HepG2 (cell line): ENCODE measurements around the gene BAG3. TPM values are rescaled to one million over a fixed set of nuclear protein-coding genes. Genes with fewer than 3 reads are reported as not detected.

Source experiments
- ATAC-seq: fragments of 200-7000 bp; cut with Tn5 transposase; 3 replicates; pipeline ENCODE4 v1.9.1; 2020; ENCODE audit warnings: mild to moderate bottlenecking, moderate library complexity
- BruUV-seq: library from RNA; stranded (reverse); fragments of 400-500 nt; replicated peaks from 2 replicates; lab custom pipeline; 2021; lab: Mats Ljungman, UMichigan
- CTCF ChIA-PET: fragments of 300-600 bp; formaldehyde crosslinking; extraction: SDS; loops from one replicate; lab custom pipeline; 2021; ENCODE audit warnings: low total read pairs, inconsistent platforms, low intra/inter-chr PET ratio; lab: Yijun Ruan, JAX
- POLR2A ChIA-PET: fragments of 350-600 bp; sonication (Branson Sonifier 250); formaldehyde crosslinking; loops from one replicate; lab custom pipeline; 2020; ENCODE audit warnings: antibody characterized with exemption, inconsistent platforms; lab: Yijun Ruan, JAX
- DNase-seq: peaks from one replicate; pipeline ENCODE4 v3.0.0-alpha.2; 2015; ENCODE audit warnings: low spot score
- FAIRE-seq: peaks from 3 replicates; lab custom pipeline; 2011; peaks lifted over from hg19 to GRCh38; lab: Jason Lieb, UNC
- H2AFZ ChIP-seq: one replicate; pipeline ENCODE4 v1.6.1; 2011; ENCODE audit warnings: low read length, inconsistent platforms
- H3K27ac ChIP-seq: fragments of 300-600 bp; 3 replicates; pipeline ENCODE4 v1.8.0; 2011; ENCODE audit warnings: mixed run types, mild to moderate bottlenecking, mixed read lengths, low read length, inconsistent platforms; ENCODE audit not compliant: insufficient read depth; ENCODE audit errors: extremely low read length
- H3K27me3 ChIP-seq, 2 experiments: fragments of 200-600 bp in 1 of 2; 2 replicates in 1 of 2; 3 replicates in 1 of 2; pipeline versions ENCODE4 v1.6.0 to v1.8.0; 2011; ENCODE audit warnings: low read length in 2 of 2, mild to moderate bottlenecking in 2 of 2, moderate library complexity in 2 of 2, inconsistent platforms in 1 of 2; ENCODE audit not compliant: insufficient read depth in 2 of 2, control insufficient read depth in 1 of 2
- H3K36me3 ChIP-seq, 2 experiments: fragments of 200-600 bp in 1 of 2; replicated peaks in 1 of 2; 2 replicates in 1 of 2; 3 replicates in 1 of 2; pipeline versions ENCODE4 v1.5.1 to v1.8.0; 2011; ENCODE audit warnings: low read length in 2 of 2, inconsistent platforms in 1 of 2; ENCODE audit not compliant: insufficient read depth in 2 of 2, control insufficient read depth in 1 of 2
- H3K4me1 ChIP-seq: 2 replicates; pipeline ENCODE4 v1.5.1; 2012; ENCODE audit warnings: low read length, inconsistent platforms; ENCODE audit not compliant: insufficient read depth
- H3K4me2 ChIP-seq: 2 replicates; pipeline ENCODE4 v1.6.0; 2011; ENCODE audit warnings: low read depth, low read length, inconsistent platforms
- H3K4me3 ChIP-seq, 3 experiments: fragments of 200-600 bp in 1 of 3; sonication (generic), shearing (Covaris generic) in 1 of 3; replicated peaks in 1 of 3; 2 replicates each; pipeline ENCODE4 v1.5.1; 2011 to 2016; ENCODE audit warnings: low read length in 3 of 3, inconsistent platforms in 2 of 3, low read depth in 2 of 3, mild to moderate bottlenecking in 2 of 3, control low read depth in 1 of 3, mixed read lengths in 1 of 3; ENCODE audit not compliant: insufficient read depth in 1 of 3
- H3K79me2 ChIP-seq: one replicate; pipeline ENCODE4 v1.6.1; 2011; ENCODE audit warnings: low read length, inconsistent platforms; ENCODE audit not compliant: insufficient read depth
- H3K9ac ChIP-seq: 2 replicates; pipeline ENCODE4 v1.6.0; 2011; ENCODE audit warnings: mild to moderate bottlenecking, low read depth, low read length, inconsistent platforms; ENCODE audit not compliant: insufficient read depth
- H3K9me3 ChIP-seq: 2 replicates; pipeline ENCODE4 v1.5.1; 2012; ENCODE audit warnings: mild to moderate bottlenecking, low read length
- H4K20me1 ChIP-seq: 2 replicates; pipeline ENCODE4 v1.6.0; 2011; ENCODE audit warnings: inconsistent platforms, mild to moderate bottlenecking, low read length, moderate library complexity; ENCODE audit not compliant: insufficient read depth
- PHF5A ChIP-seq: IDR thresholded peaks from one replicate; pipeline ENCODE4 v1.6.1; 2018; ENCODE audit warnings: low read depth, missing genetic modification reagents; ENCODE audit not compliant: unreplicated experiment
- SNRNP70 ChIP-seq: fragments of 200-400 bp; formaldehyde crosslinking; IDR thresholded peaks from 2 replicates; pipeline ENCODE4 v1.6.1; 2017; ENCODE audit warnings: mild to moderate bottlenecking, low read depth, low read length, moderate library complexity
- TEAD2 ChIP-seq: sonication (generic); formaldehyde crosslinking; IDR thresholded peaks from 2 replicates; pipeline ENCODE4 v1.9.0; 2021; ENCODE audit warnings: missing genetic modification reagents
- TOE1 ChIP-seq: sonication (generic); formaldehyde crosslinking; IDR thresholded peaks from 2 replicates; pipeline ENCODE4 v1.4.0; 2020; ENCODE audit warnings: mild to moderate bottlenecking, missing genetic modification reagents
- WGBS: methylation state at CpG from one replicate; pipeline ENCODE4 v1.1.6; 2017; ENCODE audit warnings: low lambda C conversion rate; 5-methylcytosine and 5-hydroxymethylcytosine counted together
- in situ Hi-C: cut with HindIII; loops from 2 replicates; pipeline ENCODE4 v1.10.0; 2017; ENCODE audit warnings: low pct_unique_long_range_greater_than_20kb; ENCODE audit not compliant: extremely low pct_ligation_motif_present
- intact Hi-C: fragments of 100-400 bp; cut with micrococcal nuclease; formaldehyde crosslinking; loops from one replicate; pipeline ENCODE4 v1.10.0; 2022; ENCODE audit not compliant: unreplicated experiment
- polyA plus RNA-seq, 8 experiments: library from polyadenylated mRNA; depleted of rRNA in 3 of 8; stranded (reverse) in 7 of 8; unstranded in 1 of 8; fragments of >200 nt; fragmentation: Illumina TruSeq in 4 of 8; extraction: Trizol in 4 of 8; gene quantifications; 2 replicates each; pipeline versions ENCODE4 v1.2.1 to v1.2.3, GENCODE V29; 2011 to 2016; ENCODE audit warnings: low read depth in 4 of 8, missing spikeins in 1 of 8, mixed read lengths in 1 of 8; ENCODE audit not compliant: insufficient read depth in 1 of 8
- total RNA-seq, 5 experiments: library from RNA; depleted of rRNA; stranded (reverse); fragments of >200 nt; fragmentation: Illumina TruSeq; extraction: Trizol; gene quantifications; 2 replicates each; pipeline ENCODE4 v1.2.3, GENCODE V29; 2016; ENCODE audit warnings: low read depth in 1 of 5
- TF ChIP-seq, protein P1 (sequence below): sonication (generic); formaldehyde crosslinking; IDR thresholded peaks from 2 replicates; pipeline ENCODE4 v1.8.1; 2023; ENCODE audit warnings: mild to moderate bottlenecking, missing genetic modification reagents
- TF ChIP-seq, protein P2 (sequence below): sonication (generic); formaldehyde crosslinking; IDR thresholded peaks from 2 replicates; pipeline ENCODE4 v1.5.1; 2020; ENCODE audit warnings: missing genetic modification reagents, mild to moderate bottlenecking, borderline replicate concordance
- TF ChIP-seq, protein P3 (sequence below): sonication (generic); formaldehyde crosslinking; IDR thresholded peaks from 2 replicates; pipeline ENCODE4 v1.5.0; 2020; ENCODE audit warnings: missing genetic modification reagents
- TF ChIP-seq, protein P4 (sequence below): sonication (generic); formaldehyde crosslinking; IDR thresholded peaks from 2 replicates; pipeline ENCODE4 v1.4.0; 2020; ENCODE audit warnings: mild to moderate bottlenecking, missing genetic modification reagents

BAG3 gene
- total and polyA plus RNA-seq, 2 of the 13 experiments (the other 11 are each of a cell fraction or from before 2014, with no cell fraction given), result 2.9 to 6.7 TPM

DNA sequence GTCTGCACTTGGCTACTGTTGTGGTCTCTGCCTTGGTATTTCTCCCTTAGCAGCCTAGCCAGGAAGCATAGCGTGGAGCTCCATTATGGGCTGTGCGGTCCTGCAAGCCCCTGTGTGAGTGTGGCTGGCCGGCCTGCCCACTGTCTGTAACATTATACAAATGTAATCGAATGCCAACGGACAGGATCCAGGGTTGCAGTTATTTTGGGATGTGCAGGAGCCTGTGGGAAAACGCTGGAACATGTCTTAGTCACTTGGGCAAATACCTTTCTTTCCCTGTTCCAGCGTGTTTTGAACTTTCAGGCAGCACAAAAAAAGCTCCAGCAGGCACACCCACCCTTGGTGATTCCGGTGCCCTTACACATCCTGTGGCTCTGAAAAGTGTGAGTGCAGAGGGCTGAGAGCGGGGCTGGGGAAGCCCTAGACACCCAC, 29.5 kb downstream of the BAG3 start:
- Histone ChIP-seq H3K27me3 (no peaks in the 10 kb centered on the region), H3K9ac (no peak overlapping the region), H4K20me1 (no peaks in the 10 kb centered on the region), H3K4me3 (no peak overlapping the region), H3K4me2 (no peak overlapping the region), H3K4me1 (no peaks in the 10 kb centered on the region), H3K27ac (no peak overlapping the region), H3K36me3 (peaks cover 4 to 22% of the 10 kb centered on the region in 2 experiments), H3K9me3 (no peaks in the 10 kb centered on the region), H2AFZ (no peak overlapping the region), H3K79me2 (no peaks in the 10 kb centered on the region)
- no peak for FAIRE-seq
- 54% methylated on average over 6 of the region's 9 CpGs for WGBS
- POLR2A ChIA-PET, result no interaction called here
- DNase-seq, result no peak
- in situ Hi-C loops, result loop anchor here (25.0 kb wide), 1 partner anchor 657 kb away; no protein-coding TSS in a partner anchor
- intact Hi-C loops, result no loop called here
- CTCF ChIA-PET, result no interaction called here
- TF ChIP-seq, protein P1, sequence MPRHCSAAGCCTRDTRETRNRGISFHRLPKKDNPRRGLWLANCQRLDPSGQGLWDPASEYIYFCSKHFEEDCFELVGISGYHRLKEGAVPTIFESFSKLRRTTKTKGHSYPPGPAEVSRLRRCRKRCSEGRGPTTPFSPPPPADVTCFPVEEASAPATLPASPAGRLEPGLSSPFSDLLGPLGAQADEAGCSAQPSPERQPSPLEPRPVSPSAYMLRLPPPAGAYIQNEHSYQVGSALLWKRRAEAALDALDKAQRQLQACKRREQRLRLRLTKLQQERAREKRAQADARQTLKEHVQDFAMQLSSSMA (CRISPR knock-in tag), result no peak
- TF ChIP-seq PHF5A (CRISPR knock-in tag), result no peak
- no peak for TF ChIP-seq TEAD2 (CRISPR knock-in tag)
- TF ChIP-seq TOE1 (CRISPR knock-in tag), result no peak
- TF ChIP-seq, protein P2, sequence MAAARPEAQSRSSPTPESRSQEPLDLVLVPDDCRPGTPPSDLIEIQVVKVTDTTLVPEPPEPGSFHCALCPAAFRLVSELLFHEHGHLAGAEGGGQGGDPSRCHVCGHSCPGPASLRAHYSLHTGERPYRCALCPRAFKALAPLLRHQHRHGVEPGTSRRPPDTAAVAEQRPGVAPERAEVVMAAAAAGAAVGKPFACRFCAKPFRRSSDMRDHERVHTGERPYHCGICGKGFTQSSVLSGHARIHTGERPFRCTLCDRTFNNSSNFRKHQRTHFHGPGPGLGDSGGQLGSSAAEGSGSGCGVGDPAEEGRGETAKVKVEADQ (CRISPR knock-in tag), result no peak
- TF ChIP-seq, protein P3, sequence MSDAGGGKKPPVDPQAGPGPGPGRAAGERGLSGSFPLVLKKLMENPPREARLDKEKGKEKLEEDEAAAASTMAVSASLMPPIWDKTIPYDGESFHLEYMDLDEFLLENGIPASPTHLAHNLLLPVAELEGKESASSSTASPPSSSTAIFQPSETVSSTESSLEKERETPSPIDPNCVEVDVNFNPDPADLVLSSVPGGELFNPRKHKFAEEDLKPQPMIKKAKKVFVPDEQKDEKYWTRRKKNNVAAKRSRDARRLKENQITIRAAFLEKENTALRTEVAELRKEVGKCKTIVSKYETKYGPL, result no peak
- TF ChIP-seq SNRNP70, result no peak
- TF ChIP-seq, protein P4, sequence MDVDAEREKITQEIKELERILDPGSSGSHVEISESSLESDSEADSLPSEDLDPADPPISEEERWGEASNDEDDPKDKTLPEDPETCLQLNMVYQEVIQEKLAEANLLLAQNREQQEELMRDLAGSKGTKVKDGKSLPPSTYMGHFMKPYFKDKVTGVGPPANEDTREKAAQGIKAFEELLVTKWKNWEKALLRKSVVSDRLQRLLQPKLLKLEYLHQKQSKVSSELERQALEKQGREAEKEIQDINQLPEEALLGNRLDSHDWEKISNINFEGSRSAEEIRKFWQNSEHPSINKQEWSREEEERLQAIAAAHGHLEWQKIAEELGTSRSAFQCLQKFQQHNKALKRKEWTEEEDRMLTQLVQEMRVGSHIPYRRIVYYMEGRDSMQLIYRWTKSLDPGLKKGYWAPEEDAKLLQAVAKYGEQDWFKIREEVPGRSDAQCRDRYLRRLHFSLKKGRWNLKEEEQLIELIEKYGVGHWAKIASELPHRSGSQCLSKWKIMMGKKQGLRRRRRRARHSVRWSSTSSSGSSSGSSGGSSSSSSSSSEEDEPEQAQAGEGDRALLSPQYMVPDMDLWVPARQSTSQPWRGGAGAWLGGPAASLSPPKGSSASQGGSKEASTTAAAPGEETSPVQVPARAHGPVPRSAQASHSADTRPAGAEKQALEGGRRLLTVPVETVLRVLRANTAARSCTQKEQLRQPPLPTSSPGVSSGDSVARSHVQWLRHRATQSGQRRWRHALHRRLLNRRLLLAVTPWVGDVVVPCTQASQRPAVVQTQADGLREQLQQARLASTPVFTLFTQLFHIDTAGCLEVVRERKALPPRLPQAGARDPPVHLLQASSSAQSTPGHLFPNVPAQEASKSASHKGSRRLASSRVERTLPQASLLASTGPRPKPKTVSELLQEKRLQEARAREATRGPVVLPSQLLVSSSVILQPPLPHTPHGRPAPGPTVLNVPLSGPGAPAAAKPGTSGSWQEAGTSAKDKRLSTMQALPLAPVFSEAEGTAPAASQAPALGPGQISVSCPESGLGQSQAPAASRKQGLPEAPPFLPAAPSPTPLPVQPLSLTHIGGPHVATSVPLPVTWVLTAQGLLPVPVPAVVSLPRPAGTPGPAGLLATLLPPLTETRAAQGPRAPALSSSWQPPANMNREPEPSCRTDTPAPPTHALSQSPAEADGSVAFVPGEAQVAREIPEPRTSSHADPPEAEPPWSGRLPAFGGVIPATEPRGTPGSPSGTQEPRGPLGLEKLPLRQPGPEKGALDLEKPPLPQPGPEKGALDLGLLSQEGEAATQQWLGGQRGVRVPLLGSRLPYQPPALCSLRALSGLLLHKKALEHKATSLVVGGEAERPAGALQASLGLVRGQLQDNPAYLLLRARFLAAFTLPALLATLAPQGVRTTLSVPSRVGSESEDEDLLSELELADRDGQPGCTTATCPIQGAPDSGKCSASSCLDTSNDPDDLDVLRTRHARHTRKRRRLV (CRISPR knock-in tag), result no peak
- peak; percentile 37 for ATAC-seq
- BruUV-seq, result no TSS peak
